GM18511 (cell line): ENCODE results near the gene NLK.
"Not testable (repeated sequence)": the region's sequence is repeated elsewhere in the genome, so short reads cannot be mapped to it uniquely, and the experiment has no call there.

ENCODE experiments used
- ATAC-seq: cut with Tn5 transposase; IDR thresholded peaks from one replicate; pipeline ENCODE4 v1.9.1; 2021; ENCODE audit warnings: mild to moderate bottlenecking, moderate library complexity; ENCODE audit not compliant: unreplicated experiment

Gene NLK

DNA sequence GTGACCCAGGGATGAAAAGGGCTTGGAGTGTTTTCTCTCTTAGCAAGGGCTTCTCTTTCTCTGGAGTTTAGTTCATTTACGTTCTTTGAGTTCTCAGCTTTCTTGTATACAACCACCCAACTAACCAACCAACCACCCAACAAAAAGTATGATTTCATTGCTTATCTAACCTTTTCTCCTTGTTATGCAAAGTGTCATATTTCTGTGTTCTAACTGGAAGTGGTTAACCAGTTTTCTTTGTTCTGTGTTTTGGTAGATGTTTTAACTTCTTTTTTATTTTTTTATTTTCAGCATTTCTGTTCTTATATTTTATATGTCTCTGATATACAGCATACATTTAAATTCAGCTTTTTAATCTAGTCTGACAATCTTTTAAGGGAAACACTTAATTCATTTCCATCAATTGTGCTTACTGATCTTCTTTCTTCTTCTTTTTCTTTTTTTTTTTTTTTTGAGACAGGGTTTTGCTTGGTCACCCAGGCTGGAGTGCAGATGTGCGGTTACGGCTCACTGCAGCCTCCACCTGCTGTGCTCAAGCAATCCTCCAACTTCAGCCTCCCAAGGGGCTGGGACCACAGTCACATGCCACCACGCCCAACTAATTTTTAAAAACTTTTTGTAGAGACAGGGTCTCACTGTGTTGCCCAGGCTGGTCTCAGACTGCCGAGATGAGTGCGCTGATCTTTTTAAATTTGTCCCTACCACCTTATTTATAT lies 29.6 kb downstream of the NLK start:
- no peak for ATAC-seq

DNA sequence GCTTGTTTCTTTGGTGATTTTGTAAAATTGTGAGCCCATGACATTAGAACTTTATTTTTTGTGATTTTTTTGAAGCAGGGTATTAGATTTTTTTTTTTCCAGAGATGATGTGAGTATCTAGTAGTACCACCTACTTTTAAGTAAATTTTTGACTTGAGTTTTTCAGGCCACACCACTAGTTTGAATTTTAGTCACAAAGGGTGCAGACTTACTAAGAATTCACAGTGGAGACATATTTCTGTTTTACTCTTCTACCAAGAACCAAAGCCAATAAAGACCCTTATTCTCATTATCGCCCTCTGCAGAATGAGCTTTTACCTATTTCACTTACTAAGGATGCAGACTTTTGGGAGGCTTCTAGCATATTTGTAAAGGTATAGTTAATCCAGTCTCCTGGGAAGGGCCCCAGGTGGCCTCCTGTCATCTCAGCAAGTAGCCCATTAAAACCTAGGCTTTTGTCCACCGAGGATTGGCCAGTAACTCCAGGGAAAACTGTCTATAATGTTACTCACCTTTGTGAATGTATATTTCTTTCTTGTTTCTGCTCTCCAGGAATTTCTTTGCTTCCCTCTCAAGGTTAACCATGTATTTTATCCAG lies 30.6 kb downstream of the NLK start:
- no peak for ATAC-seq

DNA sequence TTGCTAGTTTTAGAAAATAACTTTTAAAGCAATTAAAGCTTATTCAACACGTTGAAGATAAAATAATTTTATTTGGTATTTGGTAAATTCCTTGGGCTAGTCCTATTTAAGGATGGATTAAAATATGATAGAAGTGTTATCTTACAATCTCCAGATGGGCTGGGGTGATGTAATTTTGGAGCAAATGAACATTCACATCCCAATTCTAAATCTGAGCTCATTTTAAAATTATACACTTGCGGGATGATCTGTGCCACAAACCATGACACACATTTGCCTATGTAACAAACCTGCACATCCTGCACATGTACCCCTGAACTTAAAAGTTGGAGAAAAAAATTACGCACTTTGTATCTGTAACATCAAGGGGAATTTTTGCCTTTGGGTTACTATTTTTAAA lies 31.5 kb downstream of the NLK start:
- ATAC-seq = no peak

DNA sequence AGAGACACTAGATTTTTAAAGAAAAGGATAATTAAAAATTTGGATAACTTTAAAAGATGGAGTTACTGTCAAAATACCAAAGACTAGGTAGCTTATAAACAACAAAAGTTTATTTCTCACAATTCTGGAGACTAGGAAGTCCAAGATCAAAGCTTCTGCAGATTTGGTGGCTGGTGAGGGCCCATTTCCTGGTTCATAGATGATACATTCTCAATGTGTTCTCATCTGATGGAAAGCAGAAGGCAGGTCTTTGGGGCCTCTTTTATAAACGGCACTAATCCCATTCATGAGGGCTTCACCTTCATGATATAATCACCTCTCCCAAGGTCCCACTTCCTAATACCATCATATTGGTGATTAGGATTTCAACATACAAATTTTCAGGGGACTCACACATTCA lies 33.7 kb downstream of the NLK start:
- ATAC-seq = no peak

DNA sequence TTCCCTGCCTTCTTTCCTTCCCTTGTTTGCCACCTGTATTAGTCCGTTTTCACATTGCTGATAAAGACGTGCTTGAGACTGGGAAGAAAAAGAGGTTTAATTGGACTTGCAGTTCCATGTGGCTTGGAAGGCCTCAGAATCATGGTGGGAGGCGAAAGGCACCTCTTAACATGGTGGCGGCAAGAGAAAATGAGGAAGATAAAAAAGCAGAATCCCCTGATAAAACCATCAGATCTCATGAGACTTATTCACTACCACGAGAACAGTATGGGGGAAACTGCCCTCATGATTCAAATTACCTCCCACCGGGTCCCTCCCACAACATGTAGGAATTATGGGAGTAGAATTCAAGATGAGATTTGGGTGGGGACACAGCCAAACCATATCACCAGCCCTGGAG lies 34.7 kb downstream of the NLK start:
- not testable (repeated sequence) for ATAC-seq

DNA sequence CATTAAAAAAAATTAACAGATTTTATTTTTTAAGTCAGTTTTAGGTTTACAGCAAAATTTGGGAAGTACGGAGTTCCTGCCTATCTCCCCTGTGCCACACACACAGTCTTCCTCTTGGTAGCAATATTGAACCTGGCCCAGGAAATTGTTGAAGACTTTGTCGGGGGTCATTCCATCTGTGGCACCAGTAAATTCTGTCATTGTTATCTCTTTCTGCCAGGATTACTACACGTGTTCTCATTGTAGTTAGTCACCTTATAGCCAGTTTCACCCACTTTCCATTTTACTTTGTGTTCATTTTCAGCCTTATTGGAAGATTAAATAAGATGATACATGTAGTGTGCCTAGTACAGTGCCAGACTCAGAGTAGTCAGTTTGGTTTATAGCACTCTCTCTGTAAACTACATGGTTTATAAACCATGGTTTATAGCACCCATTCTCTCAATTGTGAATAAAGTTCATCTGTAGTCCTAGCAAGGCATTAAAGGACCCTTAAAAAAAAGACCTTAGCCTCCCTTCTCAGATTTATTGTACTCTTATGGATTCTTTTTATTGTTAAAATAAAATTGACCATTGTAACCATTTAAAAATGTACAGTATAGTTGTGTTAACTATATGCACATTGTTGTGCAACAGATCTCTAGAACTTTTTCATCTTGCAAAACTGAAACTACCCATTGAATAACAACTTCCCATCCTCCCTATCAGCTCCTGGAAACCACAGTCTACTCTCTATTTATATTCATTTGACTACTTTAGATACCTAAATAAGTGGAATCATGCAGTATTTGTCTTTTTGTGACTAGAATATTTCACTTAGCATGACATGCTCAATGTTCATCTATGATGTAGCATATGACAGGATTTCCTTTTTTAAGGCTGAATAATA lies 36.1 kb downstream of the NLK start:
- ATAC-seq = no peak

DNA sequence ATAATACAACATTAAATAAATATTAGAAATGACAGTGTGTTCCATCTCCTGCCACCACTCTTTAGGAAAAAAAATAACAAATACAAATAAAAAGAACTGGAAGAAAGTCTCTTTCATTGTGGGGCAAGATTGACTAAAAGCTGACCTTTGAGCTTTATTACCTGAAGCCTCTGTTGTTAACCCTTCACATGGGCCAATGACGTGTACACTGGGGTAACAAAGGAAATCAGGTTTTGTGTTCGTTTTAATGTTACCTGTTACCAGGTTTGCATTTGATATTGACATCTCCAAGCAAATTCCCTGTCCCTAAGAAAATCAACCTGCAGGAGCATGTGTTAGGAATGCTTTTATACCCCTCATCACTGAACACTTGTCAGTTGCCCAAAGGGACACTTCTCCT lies 39.0 kb downstream of the NLK start:
- no peak for ATAC-seq

DNA sequence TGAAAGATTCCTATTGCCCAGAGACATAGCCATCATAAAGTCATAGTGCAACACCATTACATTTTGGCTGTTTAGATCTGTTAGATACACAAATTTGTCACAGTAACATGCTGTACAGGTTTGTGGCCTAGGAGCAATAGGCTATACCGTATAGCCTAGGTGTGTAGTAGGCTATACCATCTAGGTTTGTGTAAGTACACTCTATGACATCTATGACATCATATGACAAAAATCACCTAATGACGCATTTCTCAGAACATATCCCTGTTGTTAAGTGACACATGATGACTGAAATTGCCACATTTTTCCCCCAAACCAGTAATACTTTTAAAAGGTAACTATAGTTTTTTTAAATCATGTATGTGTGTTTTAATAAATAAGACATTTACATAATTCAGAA lies 43.3 kb downstream of the NLK start:
- no peak for ATAC-seq

DNA sequence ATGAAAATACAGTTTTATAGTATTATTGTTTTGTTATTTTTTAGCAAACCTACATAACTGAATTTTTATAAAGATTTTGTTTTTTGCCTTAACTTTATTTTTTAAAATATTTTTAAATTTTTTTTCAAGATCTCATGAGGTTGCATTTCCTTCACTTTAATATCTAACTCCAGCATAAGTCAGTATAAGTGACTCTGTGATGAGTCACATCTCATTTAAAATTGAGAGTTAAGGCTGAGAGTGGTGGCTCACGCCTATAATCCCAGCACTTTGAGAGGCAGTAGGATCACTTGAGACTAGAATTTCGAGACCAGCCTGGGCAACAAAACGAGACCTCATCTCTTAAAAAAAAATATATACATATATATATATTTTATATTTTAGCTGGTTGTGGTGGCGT lies 44.0 kb downstream of the NLK start:
- ATAC-seq = no peak

DNA sequence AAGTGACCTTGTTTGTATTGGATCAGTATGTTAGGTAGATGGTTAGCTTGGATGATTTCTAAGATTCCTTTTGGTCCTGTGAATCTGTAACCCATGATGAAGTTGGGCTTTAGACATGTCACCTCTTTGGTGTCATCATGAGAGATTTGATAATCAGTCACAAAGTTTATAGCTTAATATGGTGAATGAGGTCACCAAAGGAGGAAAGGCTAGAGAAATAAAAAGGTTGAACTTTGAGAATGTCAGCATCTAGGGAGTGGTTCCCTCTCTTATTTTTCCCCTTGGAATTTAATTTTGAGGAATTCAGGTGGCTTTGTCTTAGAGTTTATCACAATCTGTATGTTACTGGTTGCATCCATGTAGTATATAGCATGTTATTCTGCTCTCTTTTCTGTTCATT lies 45.3 kb downstream of the NLK start:
- no peak for ATAC-seq

DNA sequence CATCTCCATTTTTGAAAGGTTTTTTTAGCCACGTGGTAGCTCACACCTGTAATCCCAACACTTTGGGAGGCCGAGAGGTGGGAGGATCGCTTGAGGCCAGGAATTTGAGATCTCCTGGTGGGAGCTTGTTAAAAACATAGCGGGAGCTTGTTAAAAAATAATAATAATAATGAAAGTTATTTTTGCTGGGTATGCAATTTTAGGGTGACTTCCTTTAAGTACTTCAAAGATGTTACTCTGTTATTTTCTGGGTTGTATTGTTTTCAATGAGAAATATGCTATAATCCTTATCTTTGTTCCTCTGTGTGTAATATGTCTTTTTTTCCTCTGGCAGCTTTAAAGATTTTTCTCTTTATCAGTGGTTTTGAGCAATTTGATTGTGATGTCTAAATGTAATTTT lies 48.1 kb downstream of the NLK start:
- no peak for ATAC-seq

DNA sequence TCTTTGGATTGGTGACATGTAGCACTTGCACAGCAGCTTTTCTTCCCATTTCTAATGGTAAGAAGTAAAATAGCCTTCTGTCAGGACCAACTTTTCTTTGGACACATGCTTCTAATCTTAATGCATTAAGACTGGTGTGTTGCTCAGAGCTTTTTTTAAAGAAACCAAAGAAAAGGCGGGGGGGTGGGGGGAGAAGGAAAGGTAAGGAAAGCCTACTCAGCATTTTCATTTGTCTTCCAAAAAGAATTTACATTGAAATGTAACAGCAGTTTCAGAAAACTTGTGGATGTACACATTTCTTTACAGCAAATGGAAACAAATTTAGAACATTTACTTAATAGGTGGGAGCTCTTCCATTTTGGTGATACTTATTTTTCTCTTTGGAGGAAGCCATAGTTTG lies 49.6 kb downstream of the NLK start:
- ATAC-seq = no peak

DNA sequence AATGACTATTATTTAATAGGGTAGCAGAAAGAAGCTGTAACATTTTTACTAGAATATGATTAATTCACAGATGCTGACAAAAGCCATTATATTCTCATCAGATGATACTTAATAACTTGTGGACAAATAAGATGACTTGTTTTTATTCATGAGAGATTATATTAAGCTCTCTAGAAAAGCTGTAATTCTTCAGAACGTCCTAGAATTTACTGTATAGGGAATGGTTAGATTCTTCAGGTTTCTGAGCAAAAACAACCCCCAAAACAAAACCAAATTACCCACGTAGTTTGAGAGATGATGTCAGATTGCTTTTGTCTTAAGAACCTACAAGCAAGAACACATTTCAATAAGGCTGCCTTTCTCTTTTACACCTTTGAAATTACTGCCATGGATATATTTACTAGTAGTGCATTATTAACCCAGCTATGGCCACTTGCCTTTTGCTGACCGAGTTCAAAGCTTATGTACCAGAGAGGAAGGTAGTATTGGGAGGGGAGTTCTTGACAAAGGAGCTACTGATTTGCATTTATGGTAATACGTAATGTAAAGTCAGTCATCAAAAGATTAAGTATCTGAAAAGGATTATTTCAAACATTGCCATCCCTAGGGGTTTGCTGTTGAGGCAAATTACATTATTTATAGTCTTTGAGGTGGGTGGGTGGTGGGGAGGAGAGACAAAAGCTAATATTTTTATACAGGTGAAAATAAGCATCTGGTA lies 51.7 kb downstream of the NLK start:
- ATAC-seq = no peak

DNA sequence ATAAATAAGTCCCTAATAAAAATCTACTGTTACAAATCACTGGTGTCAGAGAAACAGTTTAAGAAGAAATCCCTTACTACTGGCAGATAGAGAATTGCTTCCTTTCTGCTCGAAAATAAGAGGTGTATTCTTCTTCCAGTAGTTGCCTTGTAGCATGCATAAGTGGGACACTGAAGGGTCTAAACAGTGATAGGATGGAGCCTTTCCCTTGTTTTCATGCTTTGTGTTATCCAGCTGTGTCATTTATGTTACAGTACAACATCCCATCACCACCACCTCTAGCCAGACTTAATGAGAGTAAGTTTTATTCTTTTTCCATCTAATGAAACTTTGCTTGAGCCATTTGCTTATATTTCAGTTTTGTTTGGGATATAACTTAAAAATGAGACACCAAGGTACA lies 54.3 kb downstream of the NLK start:
- no peak for ATAC-seq

DNA sequence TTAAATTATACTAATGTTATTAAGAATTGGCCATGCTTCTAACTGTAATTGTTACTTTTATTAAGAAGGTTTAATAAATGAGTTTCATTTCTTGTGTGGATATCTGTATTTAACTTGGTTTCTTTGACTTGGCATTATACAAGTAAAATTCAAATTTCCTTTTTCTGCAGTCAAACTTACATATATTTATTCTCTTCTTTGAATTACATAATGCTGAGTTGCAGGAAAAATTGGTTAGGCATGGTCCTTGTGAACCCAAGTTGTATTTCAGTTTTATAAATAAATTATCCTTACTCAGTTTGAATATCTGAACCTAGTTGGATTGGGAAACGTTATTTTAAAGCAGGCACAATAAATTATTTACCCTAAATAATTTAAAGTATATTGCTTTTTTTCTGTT lies 54.8 kb downstream of the NLK start:
- ATAC-seq = no peak

DNA sequence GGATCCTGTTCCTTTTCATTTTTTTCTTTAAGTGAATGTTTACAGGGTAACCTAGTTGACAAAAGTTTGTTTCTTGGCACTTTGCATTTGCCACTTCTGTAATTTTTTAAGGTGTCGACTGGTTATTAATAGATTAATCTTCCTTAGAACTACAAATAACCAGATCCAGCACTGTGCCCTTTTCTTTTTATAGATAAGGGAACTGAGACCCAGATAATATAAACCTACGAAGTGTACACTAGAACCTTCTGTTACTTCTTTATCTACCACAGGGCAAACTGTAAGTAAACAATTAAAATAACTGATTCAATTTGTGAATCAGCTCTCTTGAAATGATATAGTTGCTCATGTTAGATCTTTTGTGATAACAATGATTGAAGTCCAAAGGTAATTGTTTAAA lies 55.4 kb downstream of the NLK start:
- ATAC-seq = no peak

DNA sequence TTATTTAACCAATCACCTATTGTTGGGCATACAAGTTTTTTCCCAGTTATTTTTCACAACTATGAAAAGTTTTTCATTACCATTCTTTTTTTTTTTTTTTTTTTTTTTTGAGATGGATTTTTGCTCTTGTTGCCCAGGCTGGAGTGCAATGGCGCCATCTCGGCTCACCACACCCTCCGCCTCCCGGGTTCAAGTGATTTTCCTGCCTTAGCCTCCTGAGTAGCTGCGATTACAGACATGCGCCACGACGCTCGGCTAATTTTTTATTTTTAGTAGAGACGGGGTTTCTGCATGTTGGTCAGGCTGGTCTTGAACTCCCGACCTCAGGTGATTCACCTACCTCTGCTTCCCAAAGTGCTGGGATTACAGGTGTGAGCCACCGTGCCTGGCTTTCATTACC lies 56.1 kb downstream of the NLK start:
- ATAC-seq = not testable (repeated sequence)

DNA sequence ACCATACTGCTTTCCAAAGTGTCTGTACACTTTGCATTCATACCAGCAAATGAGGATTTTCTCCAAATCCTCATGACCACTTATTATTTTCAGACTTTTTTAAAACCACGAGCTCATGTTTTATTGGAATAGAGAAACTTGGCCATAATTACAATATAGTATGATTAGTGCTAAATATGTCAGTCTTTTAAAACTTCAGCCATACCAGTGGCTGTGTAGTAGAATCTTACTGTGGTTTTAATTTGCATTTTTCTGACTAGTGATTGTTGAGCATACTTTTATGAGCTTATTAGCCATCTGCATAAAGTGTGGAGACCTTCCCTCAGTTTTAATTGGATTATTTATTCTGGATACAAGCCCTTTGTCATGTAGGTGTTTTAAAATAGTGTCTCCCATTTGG lies 57.8 kb downstream of the NLK start:
- no peak for ATAC-seq

DNA sequence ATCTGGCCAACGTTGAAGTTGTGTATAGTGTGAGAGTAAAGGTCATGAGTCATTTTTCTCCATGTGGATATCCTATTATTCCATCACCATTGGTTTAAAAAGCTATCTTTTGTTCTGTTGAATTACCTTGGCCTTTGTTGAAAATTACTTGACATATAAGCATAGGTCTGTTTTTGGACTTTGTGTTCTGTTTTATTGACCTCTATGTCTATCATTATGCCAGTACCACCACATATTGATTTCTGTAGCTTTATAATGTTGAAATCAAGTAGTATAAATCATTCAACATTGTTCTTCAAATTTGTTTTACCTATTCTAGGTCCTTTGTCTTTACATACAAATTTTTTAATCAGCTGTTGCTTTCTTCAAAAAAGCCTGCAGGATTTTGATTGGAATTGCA lies 58.5 kb downstream of the NLK start:
- ATAC-seq = no peak

DNA sequence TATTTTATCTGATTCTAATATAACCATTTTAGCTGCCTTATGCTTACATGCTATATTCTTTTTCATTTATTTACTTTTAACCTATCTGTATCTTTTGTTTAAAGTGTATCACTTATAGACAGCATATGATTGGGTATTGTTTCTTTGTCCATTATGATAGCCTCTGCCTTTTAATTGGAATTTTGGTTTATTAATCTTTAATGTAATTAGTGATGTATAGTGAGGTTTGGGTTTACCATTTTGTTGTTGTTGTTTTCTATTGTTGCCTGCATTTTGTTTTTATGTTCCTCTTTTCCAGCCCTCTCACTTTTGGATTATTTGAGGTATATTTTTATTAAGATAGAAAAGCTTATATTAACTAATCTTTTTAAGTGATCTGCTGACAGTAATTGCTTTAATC lies 59.4 kb downstream of the NLK start:
- no peak for ATAC-seq

DNA sequence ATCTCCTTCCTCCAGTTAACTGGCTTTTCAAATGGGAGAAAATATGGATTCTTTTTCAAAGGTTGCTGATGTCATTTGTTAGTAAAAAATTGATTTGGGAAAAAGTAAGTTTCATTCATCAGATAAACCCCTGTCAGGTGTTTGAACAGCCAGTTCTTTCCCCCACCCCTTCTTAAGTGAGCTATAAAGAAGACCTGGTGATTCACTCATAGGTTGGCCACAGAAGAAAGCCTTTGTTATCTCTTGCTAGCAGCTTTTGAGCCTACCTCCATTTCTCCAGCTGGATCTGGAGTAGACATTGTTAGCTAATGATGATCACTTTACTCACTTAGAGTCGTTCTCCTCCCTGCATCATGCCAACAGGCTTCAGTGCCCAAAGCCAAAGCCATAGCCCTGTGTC lies 63.0 kb downstream of the NLK start:
- no peak for ATAC-seq
